GM12892 (cell line): Measurements from ENCODE around the gene CBL.
"Not testable (repeated sequence)": the region's sequence is repeated elsewhere in the genome, so short reads cannot be mapped to it uniquely, and the experiment has no call there.

Experiments
- DNase-seq: peaks from one replicate; pipeline ENCODE4 v3.0.0; 2011; ENCODE audit not compliant: insufficient read length
- FAIRE-seq: peaks from 2 replicates; lab custom pipeline; 2011; peaks lifted over from hg19 to GRCh38; lab: Jason Lieb, UNC
- POLR2A ChIP-seq: IDR thresholded peaks from 2 replicates; pipeline ENCODE4 v1.6.1; 2011; ENCODE audit warnings: low read depth, low read length, control low read depth
- POLR2AphosphoS5 ChIP-seq: IDR thresholded peaks from 2 replicates; pipeline ENCODE4 v1.6.1; 2011; ENCODE audit warnings: low read depth, low read length, control low read depth
- TAF1 ChIP-seq: IDR thresholded peaks from 2 replicates; pipeline ENCODE4 v1.6.1; 2011; ENCODE audit warnings: low read depth, mild to moderate bottlenecking, control low read depth, low read length, borderline replicate concordance

The CBL gene

DNA sequence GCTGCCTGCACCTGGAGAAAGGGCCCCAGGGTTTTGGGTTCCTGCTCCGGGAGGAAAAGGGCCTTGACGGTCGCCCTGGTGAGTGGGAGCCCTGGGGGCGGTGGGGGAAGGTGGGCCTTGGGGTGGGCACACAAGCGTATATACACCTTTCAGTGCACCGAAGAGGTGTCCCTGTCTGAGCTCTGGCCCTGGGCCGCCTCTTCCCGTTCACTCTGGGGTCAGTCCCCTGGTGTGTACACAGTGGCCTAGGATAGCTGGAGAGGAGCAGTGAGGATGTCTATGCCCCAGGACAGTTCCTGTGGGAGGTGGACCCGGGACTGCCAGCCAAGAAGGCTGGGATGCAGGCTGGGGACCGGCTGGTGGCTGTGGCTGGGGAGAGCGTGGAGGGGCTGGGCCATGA lies 18.1 kb upstream of the CBL start:
- DNase-seq, result no peak
- no peak for TF ChIP-seq POLR2A
- no peak for TF ChIP-seq POLR2AphosphoS5
- no peak for TF ChIP-seq TAF1
- no peak for FAIRE-seq

DNA sequence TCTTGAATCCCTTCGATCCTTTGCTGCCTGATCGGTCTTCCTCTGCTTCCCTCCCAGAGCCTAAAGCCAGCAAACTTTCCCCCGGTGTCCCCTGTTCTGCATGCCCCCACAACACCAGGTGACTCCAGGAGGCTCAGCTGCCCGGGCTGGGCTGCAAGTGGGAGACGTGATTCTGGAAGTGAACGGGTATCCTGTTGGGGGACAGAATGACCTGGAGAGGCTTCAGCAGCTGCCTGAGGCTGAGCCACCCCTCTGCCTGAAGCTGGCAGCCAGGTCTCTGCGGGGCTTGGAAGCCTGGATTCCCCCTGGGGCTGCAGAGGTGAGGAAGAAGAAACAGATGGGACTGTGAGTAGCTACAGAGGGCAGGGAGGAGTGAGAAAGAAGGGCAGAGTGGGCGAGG lies 17.3 kb upstream of the CBL start:
- FAIRE-seq (no peak), DNase-seq (no peak)
- no peak for TF ChIP-seq POLR2A
- no peak for TF ChIP-seq TAF1
- TF ChIP-seq POLR2AphosphoS5, result no peak

DNA sequence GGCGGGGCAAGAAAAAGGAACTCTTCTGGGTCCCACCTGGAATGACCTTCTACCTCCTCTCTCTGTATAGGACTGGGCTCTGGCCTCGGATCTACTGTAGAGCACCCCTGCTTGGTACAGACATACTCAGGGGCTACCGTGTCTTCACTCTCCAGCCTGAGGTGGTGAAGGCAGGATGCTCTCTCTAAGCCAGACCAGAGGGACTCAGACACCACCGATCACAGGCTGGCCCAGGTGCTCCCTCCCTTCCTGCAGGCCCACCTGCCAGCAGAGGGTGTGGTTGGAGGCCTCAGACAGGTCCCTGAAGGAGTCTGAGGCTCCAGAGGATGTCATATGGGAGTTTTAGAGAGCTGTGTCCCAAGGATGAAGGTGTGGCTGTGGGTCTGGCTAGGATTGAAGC lies 16.7 kb upstream of the CBL start:
- DNase-seq (no peak), FAIRE-seq (no peak)
- TF ChIP-seq POLR2AphosphoS5, result no peak

DNA sequence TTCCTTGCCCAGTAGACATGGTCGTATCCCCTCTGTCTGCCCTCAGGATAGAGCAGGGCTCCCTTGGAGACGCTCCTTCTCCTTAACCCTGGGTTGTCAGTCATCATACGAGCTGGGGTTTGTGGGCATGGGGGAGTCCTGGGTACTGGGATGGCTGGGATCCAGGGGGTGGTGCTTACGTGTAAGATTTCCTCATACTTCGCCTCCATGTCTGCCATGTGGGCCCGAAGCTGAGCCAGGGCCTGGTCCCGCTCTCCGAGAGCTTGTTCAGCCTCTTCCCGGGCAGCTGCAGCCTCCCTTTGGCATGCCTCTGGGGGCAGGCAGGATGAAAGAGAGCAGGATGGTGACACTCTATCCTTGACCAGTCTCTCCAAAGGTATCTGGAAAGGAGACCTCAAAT lies 15.6 kb upstream of the CBL start:
- no peak for TF ChIP-seq POLR2AphosphoS5
- TF ChIP-seq POLR2A, result no peak
- no peak for TF ChIP-seq TAF1
- DNase-seq (no peak), FAIRE-seq (no peak)

DNA sequence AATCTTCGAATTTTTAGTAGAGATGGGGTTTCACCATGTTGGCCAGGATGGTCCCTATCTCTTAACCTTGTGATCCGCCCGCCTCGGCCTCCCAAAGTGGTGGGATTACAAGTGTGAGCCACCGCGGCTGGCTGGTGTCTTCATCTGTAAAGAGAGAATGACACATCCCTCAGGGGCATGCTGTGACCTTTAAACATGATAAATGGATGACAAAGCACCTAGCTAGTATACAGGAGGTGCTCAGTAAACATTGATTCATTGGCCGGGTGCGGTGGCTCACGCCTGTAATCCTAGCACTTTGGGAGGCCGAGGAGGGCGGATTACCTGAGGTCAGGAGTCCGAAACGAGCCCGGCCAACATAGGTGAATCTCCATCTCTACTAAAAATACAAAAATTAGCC lies 14.9 kb upstream of the CBL start:
- DNase-seq, FAIRE-seq: not testable (repeated sequence)

DNA sequence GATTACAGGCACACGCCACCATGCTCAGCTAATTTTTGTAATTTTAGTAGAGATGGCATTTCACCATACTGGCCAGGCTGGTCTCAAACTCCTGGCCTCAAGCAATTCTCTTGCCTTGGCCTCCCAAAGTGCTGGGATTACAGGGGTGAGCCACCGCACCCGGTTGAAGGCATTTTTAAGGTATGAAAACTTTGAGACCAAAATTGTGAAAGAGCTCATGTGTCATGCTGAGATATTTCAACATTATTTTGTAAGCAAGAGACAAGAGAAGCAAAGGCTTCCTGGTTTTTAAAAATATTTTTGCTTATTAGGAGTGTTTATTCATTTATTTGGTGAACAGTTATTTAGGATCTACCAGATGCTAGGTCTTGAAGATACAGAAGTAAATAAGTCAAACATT lies 14.0 kb upstream of the CBL start:
- TF ChIP-seq POLR2AphosphoS5, result no peak
- TF ChIP-seq POLR2A, result no peak
- FAIRE-seq (no peak), DNase-seq (no peak)

DNA sequence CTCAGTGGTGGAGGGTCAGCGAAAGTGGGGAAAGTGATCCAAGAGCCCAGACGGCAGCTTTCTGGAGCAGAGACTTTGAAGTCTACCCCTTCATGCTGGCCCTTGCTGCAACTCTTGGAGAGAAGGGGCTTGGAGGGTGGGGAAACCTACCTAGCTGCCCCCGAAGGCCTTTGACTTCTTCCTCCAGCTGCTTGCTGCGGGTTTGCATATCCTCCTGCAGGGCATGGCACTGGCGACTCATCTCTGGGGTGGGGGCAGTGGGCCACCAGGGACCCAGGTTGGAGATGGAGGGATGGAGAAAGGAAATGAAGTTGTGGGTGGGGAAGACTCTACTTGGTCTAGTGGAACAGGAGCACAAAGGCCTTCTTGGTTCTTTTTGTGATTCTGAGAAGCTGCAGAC lies 13.1 kb upstream of the CBL start:
- no peak for TF ChIP-seq POLR2A
- TF ChIP-seq TAF1, result no peak
- no peak for TF ChIP-seq POLR2AphosphoS5
- no peak for FAIRE-seq
- no peak for DNase-seq

DNA sequence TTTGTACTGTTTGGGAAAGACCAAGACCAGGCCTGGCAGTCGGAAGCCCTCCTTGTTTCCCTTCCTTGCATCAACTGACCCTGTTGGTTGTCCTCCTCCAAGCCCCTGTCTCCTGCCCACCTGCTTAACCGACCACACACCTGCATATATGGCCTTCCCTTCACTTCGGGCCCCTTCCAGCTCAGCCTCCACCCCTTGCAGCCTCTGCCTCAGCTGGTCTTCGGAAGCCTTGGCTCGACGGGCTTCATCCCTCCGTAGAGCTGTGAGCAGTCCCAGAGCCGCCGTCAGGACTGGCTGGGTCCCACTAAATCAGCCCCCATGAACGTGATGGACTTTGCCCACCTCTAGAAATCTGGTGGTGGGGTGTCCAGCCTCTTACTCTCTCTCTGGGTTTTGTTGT lies 12.5 kb upstream of the CBL start:
- no peak for FAIRE-seq
- TF ChIP-seq TAF1 (no peak), POLR2AphosphoS5 (no peak), POLR2A (no peak)
- DNase-seq, result no peak

DNA sequence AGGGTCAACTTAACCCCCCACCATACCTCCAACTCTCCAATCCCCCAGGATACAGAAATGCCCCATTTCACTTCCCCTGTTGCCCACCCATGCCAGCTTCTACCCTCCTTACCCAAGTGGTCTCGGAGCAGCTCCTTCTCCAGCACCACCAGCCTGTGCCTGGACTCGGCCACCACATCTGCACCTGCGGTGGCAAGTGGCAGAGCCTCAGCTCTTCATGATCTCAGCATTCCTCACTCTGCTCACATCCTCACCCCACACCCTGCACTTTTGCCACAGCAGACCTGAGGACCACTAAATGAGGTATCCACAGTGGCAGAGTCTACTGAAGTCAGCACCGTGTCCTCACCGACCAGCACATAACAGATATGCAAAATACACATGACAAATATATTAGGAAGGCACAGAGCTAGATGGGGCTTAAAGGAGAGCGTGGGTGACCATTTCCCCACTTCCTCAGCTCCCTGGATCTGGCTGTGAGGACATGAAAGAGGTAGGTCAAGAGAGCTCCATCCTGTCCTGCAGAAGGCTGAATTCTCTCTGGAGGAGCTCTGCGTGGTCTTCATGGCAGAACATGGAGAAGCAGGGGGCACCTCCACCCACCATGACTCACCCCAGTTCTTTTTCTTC lies 11.2 kb upstream of the CBL start:
- FAIRE-seq, result no peak

DNA sequence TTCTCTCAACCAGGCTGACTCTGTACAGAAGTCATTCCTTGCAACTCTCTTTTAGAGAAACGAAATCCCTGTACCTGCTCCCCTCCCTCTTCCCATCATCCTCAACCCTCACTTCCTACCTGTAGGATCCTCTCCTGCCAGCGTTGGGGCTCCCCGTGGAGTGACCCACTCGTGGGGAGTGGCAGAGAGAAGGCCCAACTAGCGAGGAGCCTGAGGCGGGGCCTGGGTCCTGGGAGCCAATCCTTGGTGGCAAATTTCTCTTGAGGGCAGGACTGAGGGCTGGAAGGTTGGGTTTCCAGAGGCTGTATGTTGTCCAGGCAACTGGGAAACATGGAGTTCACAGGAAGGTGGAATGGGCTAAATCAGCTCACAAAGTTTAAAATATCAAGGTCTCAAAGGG lies 10.5 kb upstream of the CBL start:
- TF ChIP-seq POLR2A (no peak), TAF1 (no peak), POLR2AphosphoS5 (no peak)
- DNase-seq (no peak), FAIRE-seq (no peak)

More for the DNA sequence above, 11.2 kb upstream of the CBL start:
- DNase-seq, result no peak
- no peak for TF ChIP-seq POLR2AphosphoS5
- TF ChIP-seq POLR2A, result no peak
- TF ChIP-seq TAF1, result no peak

DNA sequence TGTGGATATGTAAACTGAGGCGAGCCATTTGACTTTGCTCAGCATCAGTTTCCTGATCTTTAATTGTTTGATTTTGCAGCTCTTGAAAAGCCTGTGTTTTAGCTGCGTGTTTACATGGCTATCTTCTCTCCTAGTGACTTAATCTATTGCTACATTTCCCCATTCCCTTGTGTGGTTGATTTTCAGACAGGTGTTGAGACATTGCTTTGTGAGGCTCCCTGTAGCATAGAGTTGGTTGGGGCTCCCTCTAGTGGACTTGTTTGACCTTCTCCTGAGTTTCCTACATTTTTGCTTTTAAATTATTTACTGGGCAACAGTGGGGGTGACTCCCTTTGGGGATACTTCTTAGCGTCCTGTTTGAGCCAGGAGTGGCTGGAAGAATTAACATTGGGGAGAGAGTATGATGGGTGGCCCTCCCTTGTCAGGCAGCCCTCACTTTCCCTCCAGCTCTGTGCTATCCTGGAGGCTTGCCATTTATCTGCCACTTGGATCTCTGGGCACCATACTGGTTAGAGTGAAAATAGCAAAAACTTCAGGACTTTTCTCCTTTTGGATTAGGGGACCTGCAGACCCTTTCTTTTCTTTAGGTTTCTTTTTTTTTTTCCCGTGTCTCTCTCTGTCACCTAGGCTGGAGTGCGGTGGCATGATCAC lies 9.2 kb upstream of the CBL start:
- FAIRE-seq (peak; percentile 94), DNase-seq (peak; percentile 63)
- TF ChIP-seq POLR2AphosphoS5 (no peak), POLR2A (no peak), TAF1 (no peak)

DNA sequence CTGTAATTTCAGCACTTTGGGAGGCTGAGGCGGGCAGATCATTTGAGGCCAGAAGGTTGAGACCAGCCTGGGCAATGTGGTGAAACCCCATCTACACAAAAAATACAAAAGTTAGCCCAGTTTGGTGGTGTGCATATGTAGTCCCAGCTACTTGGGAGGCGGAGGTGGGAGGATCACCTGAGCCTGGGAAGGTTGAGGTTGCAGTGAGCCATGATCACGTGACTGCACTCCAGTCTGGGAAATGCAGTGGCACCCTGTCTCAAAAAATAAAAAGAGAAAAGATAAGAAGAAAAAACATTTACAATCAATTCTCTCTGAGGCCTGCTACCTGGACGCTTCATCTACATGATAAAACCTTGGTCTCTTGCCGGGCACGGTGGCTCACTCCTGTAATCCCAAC lies 7.2 kb upstream of the CBL start:
- no peak for FAIRE-seq
- no peak for DNase-seq
- TF ChIP-seq POLR2A, result no peak
- no peak for TF ChIP-seq TAF1
- no peak for TF ChIP-seq POLR2AphosphoS5

DNA sequence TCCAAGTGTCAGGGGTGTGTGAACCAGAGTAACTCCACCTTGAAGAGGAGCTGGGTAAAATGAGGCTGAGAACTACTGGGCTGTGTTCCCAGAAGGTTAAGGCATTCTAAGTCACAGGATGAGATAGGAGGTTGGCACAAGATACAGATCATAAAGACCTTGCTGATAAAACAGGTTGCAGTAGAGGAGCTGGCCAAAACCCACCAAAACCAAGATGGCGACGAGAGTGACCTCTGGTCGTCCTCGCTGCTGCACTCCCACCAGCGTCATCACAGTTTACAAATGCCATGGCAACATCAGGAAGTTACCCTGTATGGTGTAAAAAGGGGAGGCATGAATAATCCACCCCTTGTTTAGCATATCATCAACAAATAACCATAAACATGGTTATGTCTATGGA lies 4.9 kb upstream of the CBL start:
- not testable (repeated sequence) for FAIRE-seq

More for the DNA sequence above, 4.9 kb upstream of the CBL start:
- DNase-seq, result not testable (repeated sequence)
